HEK293 (cell line): ENCODE data around the gene SYNE1.
"Not testable (repeated sequence)": the region's sequence is repeated elsewhere in the genome, so short reads cannot be mapped to it uniquely, and the experiment has no call there.

Experiments
- CTCF ChIA-PET: fragments of 350-600 bp; formaldehyde crosslinking; extraction: SDS; loops from one replicate; lab custom pipeline; 2021; ENCODE audit warnings: antibody characterized with exemption; lab: Yijun Ruan, JAX
- POLR2A ChIA-PET: fragments of 300-600 bp; formaldehyde crosslinking; extraction: SDS; loops from one replicate; lab custom pipeline; 2020; ENCODE audit warnings: antibody characterized with exemption, inconsistent platforms; lab: Yijun Ruan, JAX
- H3K27ac ChIP-seq: fragments of 200-500 bp; sonication (Bioruptor generic); 2 replicates; pipeline ENCODE4 v1.5.1; 2014; ENCODE audit warnings: low read depth, low read length, control low read depth, inconsistent platforms; ENCODE audit errors: extremely low read depth
- H3K36me3 ChIP-seq, 2 experiments: fragments of 200-500 bp in 1 of 2; sonication (Bioruptor generic) in 1 of 2; 1 replicate in 1 of 2; 2 replicates in 1 of 2; pipeline ENCODE4 v1.5.1; 2014 to 2017; ENCODE audit warnings: inconsistent platforms in 2 of 2, low read length in 2 of 2; ENCODE audit not compliant: control insufficient read depth in 2 of 2, insufficient read depth in 1 of 2
- H3K4me1 ChIP-seq: fragments of 200-500 bp; sonication (Bioruptor generic); 2 replicates; pipeline ENCODE4 v1.5.1; 2014; ENCODE audit warnings: mild to moderate bottlenecking, low read length, inconsistent platforms; ENCODE audit not compliant: control insufficient read depth, insufficient read depth
- H3K4me3 ChIP-seq: 2 replicates; pipeline ENCODE4 v1.5.1; 2011; ENCODE audit warnings: low read depth, mild to moderate bottlenecking, control low read depth, low read length, moderate library complexity
- H3K9me3 ChIP-seq: fragments of 200-500 bp; sonication (Bioruptor generic); 2 replicates; pipeline ENCODE4 v1.5.1; 2014; ENCODE audit warnings: low read depth, low read length, inconsistent platforms; ENCODE audit not compliant: control insufficient read depth, insufficient read depth
- CTCF ChIP-seq: fragments of 450-650 bp; formaldehyde crosslinking; IDR thresholded peaks from 2 replicates; pipeline ENCODE4 v1.5.1; 2016; ENCODE audit warnings: missing biosample characterization, missing genetic modification characterization
- HIC1 ChIP-seq: fragments of 450-650 bp; formaldehyde crosslinking; IDR thresholded peaks from 2 replicates; pipeline ENCODE4 v1.5.1; 2016; ENCODE audit warnings: missing biosample characterization, missing genetic modification characterization
- KLF1 ChIP-seq: fragments of 450-650 bp; formaldehyde crosslinking; IDR thresholded peaks from 2 replicates; pipeline ENCODE4 v1.5.1; 2016; ENCODE audit warnings: missing biosample characterization, missing genetic modification characterization
- REST ChIP-seq: fragments of 450-650 bp; formaldehyde crosslinking; IDR thresholded peaks from 2 replicates; pipeline ENCODE4 v1.5.1; 2016; ENCODE audit warnings: missing biosample characterization, missing genetic modification characterization
- ZBTB11 ChIP-seq: fragments of 450-650 bp; formaldehyde crosslinking; conservative IDR thresholded peaks from 2 replicates; pipeline ENCODE4 v1.5.1; 2016; ENCODE audit warnings: low read depth, missing biosample characterization, missing genetic modification characterization
- ZBTB8A ChIP-seq: fragments of 450-650 bp; formaldehyde crosslinking; IDR thresholded peaks from 2 replicates; pipeline ENCODE4 v1.5.1; 2016; ENCODE audit warnings: missing biosample characterization, missing genetic modification characterization
- ZFHX2 ChIP-seq: fragments of 450-650 bp; formaldehyde crosslinking; conservative IDR thresholded peaks from 2 replicates; pipeline ENCODE4 v1.5.1; 2016; ENCODE audit warnings: missing biosample characterization, missing genetic modification characterization
- ZNF140 ChIP-seq: fragments of 450-650 bp; formaldehyde crosslinking; IDR thresholded peaks from 2 replicates; pipeline ENCODE4 v1.5.1; 2016; ENCODE audit warnings: missing biosample characterization, missing genetic modification characterization
- ZNF202 ChIP-seq: fragments of 450-650 bp; formaldehyde crosslinking; IDR thresholded peaks from 2 replicates; pipeline ENCODE4 v1.5.1; 2016; ENCODE audit warnings: missing biosample characterization, missing genetic modification characterization, borderline replicate concordance
- ZNF266 ChIP-seq: fragments of 450-650 bp; formaldehyde crosslinking; IDR thresholded peaks from 2 replicates; pipeline ENCODE4 v1.5.1; 2016; ENCODE audit warnings: missing biosample characterization, missing genetic modification characterization, low read depth
- ZNF394 ChIP-seq: fragments of 450-650 bp; formaldehyde crosslinking; IDR thresholded peaks from 2 replicates; pipeline ENCODE4 v1.5.1; 2016; ENCODE audit warnings: missing biosample characterization, missing genetic modification characterization, mild to moderate bottlenecking, moderate library complexity, borderline replicate concordance
- ZNF433 ChIP-seq: fragments of 450-650 bp; formaldehyde crosslinking; IDR thresholded peaks from 2 replicates; pipeline ENCODE4 v1.5.1; 2016; ENCODE audit warnings: missing biosample characterization, missing genetic modification characterization, low read depth
- ZNF473 ChIP-seq: fragments of 450-650 bp; formaldehyde crosslinking; IDR thresholded peaks from 2 replicates; pipeline ENCODE4 v1.5.1; 2017; ENCODE audit warnings: missing biosample characterization, missing genetic modification characterization
- ZNF518A ChIP-seq: fragments of 450-650 bp; formaldehyde crosslinking; conservative IDR thresholded peaks from 2 replicates; pipeline ENCODE4 v1.5.1; 2016; ENCODE audit warnings: low read depth, missing biosample characterization, missing genetic modification characterization
- ZNF555 ChIP-seq: fragments of 450-650 bp; formaldehyde crosslinking; conservative IDR thresholded peaks from 2 replicates; pipeline ENCODE4 v1.5.1; 2017; ENCODE audit warnings: missing biosample characterization, mild to moderate bottlenecking, missing genetic modification characterization, inconsistent platforms
- ZNF623 ChIP-seq: fragments of 450-650 bp; formaldehyde crosslinking; IDR thresholded peaks from 2 replicates; pipeline ENCODE4 v1.5.1; 2016; ENCODE audit warnings: missing biosample characterization, missing genetic modification characterization
- ZNF654 ChIP-seq: fragments of 450-650 bp; formaldehyde crosslinking; IDR thresholded peaks from 2 replicates; pipeline ENCODE4 v1.5.1; 2016; ENCODE audit warnings: low read depth, missing biosample characterization, missing genetic modification characterization
- ZNF843 ChIP-seq: fragments of 450-650 bp; formaldehyde crosslinking; IDR thresholded peaks from 2 replicates; pipeline ENCODE4 v1.5.1; 2016; ENCODE audit warnings: missing biosample characterization, missing genetic modification characterization

Gene SYNE1

GRCh38 chr6:152142105-152142504 is 495.1 kb downstream of the SYNE1 start:
- peaks cover 0 to 17% of the 10 kb centered on the region in 2 experiments; a peak in 2 of 3 replicates for H3K36me3 ChIP-seq
- H3K9me3 ChIP-seq, result no peaks in the 10 kb centered on the region
- ChIA-PET CTCF (no interaction called here), POLR2A (no interaction called here)
- H3K4me3 ChIP-seq, result no peak overlapping the region
- H3K4me1 ChIP-seq, result no peaks in the 10 kb centered on the region
- no peak overlapping the region for H3K27ac ChIP-seq
- TF ChIP-seq HIC1 (no peak), ZNF654 (tag by site-specific recombination) (no peak), CTCF (tag by site-specific recombination) (no peak), ZFHX2 (tag by site-specific recombination) (no peak), KLF1 (no peak), ZNF843 (tag by site-specific recombination) (no peak), ZNF473 (no peak)

- H3K27ac ChIP-seq, H3K9me3 ChIP-seq, H3K4me1 ChIP-seq, CTCF ChIA-PET, POLR2A ChIA-PET, H3K4me3 ChIP-seq: not testable (repeated sequence)
- peaks cover 0 to 36% of the 10 kb centered on the region in 2 experiments; a peak in 2 of 3 replicates for H3K36me3 ChIP-seq
- peak; percentile 33; the same call in 1 of the 2 replicates for TF ChIP-seq ZBTB8A
- peak; percentile 13; the same call in 1 of the 2 replicates for TF ChIP-seq ZNF654 (tag by site-specific recombination)
- 0 out of 2 replicates have a peak, but pooled peaks have one; percentile 9 for TF ChIP-seq ZNF433 (tag by site-specific recombination)
- TF ChIP-seq ZNF623 (tag by site-specific recombination), result peak; percentile 45
- TF ChIP-seq ZNF266 (tag by site-specific recombination), result peak; percentile 54; the same call in 1 of the 2 replicates
- TF ChIP-seq REST (tag by site-specific recombination), result peak; percentile 37; the same call in 1 of the 2 replicates
- 0 out of 2 replicates have a peak, but pooled peaks have one; percentile 40 for TF ChIP-seq ZNF202 (tag by site-specific recombination)
- TF ChIP-seq ZBTB11 (tag by site-specific recombination), result peak; percentile 44; the same call in 1 of the 2 replicates
- TF ChIP-seq ZNF555 (tag by site-specific recombination), result peak; percentile 43
- peak; percentile 80; the same call in 1 of the 2 replicates for TF ChIP-seq ZNF394 (tag by site-specific recombination)
- TF ChIP-seq ZNF518A (tag by site-specific recombination), result peak; percentile 75
- TF ChIP-seq ZNF140, result peak; percentile 72
Observed at GRCh38 chr6:152138344-152138743, 498.8 kb downstream of the SYNE1 start.
